DND-41 (cell line): ENCODE measurements around the gene FASTK.
A peak's percentile ranks its signal among the peaks of the same experiment; 100 is the strongest.

Source experiments
- ATAC-seq: fragments of 200-7000 bp; cut with Tn5 transposase; 3 replicates; pipeline ENCODE4 v1.9.1; 2021; ENCODE audit warnings: low read depth; ENCODE audit not compliant: insufficient read depth
- DNase-seq: peaks from one replicate; pipeline ENCODE4 v3.0.0-alpha.2; 2020
- H2AFZ ChIP-seq: 2 replicates; pipeline ENCODE4 v1.6.0; 2012; ENCODE audit warnings: low read depth, low read length
- H3K27ac ChIP-seq: 2 replicates; pipeline ENCODE4 v1.5.1; 2012; ENCODE audit warnings: low read length, inconsistent platforms
- H3K27me3 ChIP-seq: fragments of 200-600 bp; sonication (generic); 2 replicates; pipeline ENCODE4 v1.6.0; 2012; ENCODE audit warnings: low read length, mild to moderate bottlenecking, inconsistent platforms; ENCODE audit not compliant: insufficient read depth, poor library complexity
- H3K36me3 ChIP-seq: 2 replicates; pipeline ENCODE4 v1.5.1; 2012; ENCODE audit warnings: low read length, inconsistent platforms; ENCODE audit not compliant: insufficient read depth
- H3K4me1 ChIP-seq: 2 replicates; pipeline ENCODE4 v1.5.1; 2012; ENCODE audit warnings: mild to moderate bottlenecking, low read length; ENCODE audit not compliant: insufficient read depth
- H3K4me2 ChIP-seq: 2 replicates; pipeline ENCODE4 v1.6.0; 2012; ENCODE audit warnings: mild to moderate bottlenecking, moderate library complexity, low read length, inconsistent platforms; ENCODE audit not compliant: insufficient read depth
- H3K4me3 ChIP-seq, 2 experiments: fragments of 200-600 bp in 1 of 2; shearing (Covaris generic) in 1 of 2; 2 replicates each; pipeline ENCODE4 v1.5.1; 2012 to 2016; ENCODE audit warnings: inconsistent platforms in 2 of 2, low read length in 2 of 2, mild to moderate bottlenecking in 2 of 2, low read depth in 1 of 2, moderate library complexity in 1 of 2
- H3K79me2 ChIP-seq: 2 replicates; pipeline ENCODE4 v1.6.0; 2012; ENCODE audit warnings: low read length, inconsistent platforms; ENCODE audit not compliant: insufficient read depth
- H3K9ac ChIP-seq: 2 replicates; pipeline ENCODE4 v1.6.0; 2012; ENCODE audit warnings: low read depth, mild to moderate bottlenecking, inconsistent platforms, low read length, moderate library complexity
- H3K9me3 ChIP-seq: 2 replicates; pipeline ENCODE4 v1.5.1; 2012; ENCODE audit warnings: low read length, moderate library complexity, mild to moderate bottlenecking, inconsistent platforms; ENCODE audit not compliant: insufficient read depth, severe bottlenecking
- H4K20me1 ChIP-seq: 2 replicates; pipeline ENCODE4 v1.6.0; 2012; ENCODE audit warnings: low read length; ENCODE audit not compliant: insufficient read depth
- EZH2 ChIP-seq: IDR thresholded peaks from 3 replicates; pipeline ENCODE4 v1.6.1; 2012; ENCODE audit warnings: borderline replicate concordance, low read depth, mild to moderate bottlenecking, moderate library complexity, low read length, inconsistent platforms; ENCODE audit not compliant: severe bottlenecking
- TF ChIP-seq, protein P1 (sequence below): IDR thresholded peaks from 2 replicates; pipeline ENCODE4 v1.5.1; 2012; ENCODE audit warnings: borderline replicate concordance, low read length, moderate library complexity, mild to moderate bottlenecking; ENCODE audit not compliant: poor library complexity, severe bottlenecking; ENCODE audit errors: extremely low read depth

Gene FASTK

GRCh38 chr7:151095828-151096475, 15.3 kb upstream of the FASTK start:
- no peaks in the 10 kb centered on the region; the same call in 1 of the 2 replicates for H3K79me2 ChIP-seq
- no peaks in the 10 kb centered on the region for H3K4me1 ChIP-seq
- no peak for ATAC-seq
- DNase-seq = no peak
- H3K9me3 ChIP-seq = no peaks in the 10 kb centered on the region
- H3K4me2 ChIP-seq = no peak overlapping the region
- no peak overlapping the region for H3K9ac ChIP-seq
- no peak overlapping the region for H3K4me3 ChIP-seq
- H3K27ac ChIP-seq = no peak overlapping the region
- H2AFZ ChIP-seq = no peak overlapping the region
- H3K27me3 ChIP-seq = no peaks in the 10 kb centered on the region
- no peaks in the 10 kb centered on the region for H3K36me3 ChIP-seq
- peaks cover 14% of the 10 kb centered on the region; the same call in 1 of the 2 replicates for H4K20me1 ChIP-seq
- TF ChIP-seq, protein P1, sequence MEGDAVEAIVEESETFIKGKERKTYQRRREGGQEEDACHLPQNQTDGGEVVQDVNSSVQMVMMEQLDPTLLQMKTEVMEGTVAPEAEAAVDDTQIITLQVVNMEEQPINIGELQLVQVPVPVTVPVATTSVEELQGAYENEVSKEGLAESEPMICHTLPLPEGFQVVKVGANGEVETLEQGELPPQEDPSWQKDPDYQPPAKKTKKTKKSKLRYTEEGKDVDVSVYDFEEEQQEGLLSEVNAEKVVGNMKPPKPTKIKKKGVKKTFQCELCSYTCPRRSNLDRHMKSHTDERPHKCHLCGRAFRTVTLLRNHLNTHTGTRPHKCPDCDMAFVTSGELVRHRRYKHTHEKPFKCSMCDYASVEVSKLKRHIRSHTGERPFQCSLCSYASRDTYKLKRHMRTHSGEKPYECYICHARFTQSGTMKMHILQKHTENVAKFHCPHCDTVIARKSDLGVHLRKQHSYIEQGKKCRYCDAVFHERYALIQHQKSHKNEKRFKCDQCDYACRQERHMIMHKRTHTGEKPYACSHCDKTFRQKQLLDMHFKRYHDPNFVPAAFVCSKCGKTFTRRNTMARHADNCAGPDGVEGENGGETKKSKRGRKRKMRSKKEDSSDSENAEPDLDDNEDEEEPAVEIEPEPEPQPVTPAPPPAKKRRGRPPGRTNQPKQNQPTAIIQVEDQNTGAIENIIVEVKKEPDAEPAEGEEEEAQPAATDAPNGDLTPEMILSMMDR = no peak
- TF ChIP-seq EZH2 = no peak

- Histone ChIP-seq H3K79me2 (no peaks in the 10 kb centered on the region; the same call in 1 of the 2 replicates), H3K4me2 (no peak overlapping the region), H3K9ac (no peak overlapping the region), H3K27ac (no peak overlapping the region), H3K4me1 (no peaks in the 10 kb centered on the region), H4K20me1 (peaks cover 16% of the 10 kb centered on the region; the same call in 1 of the 2 replicates), H3K9me3 (no peaks in the 10 kb centered on the region), H3K27me3 (no peaks in the 10 kb centered on the region), H3K36me3 (no peaks in the 10 kb centered on the region), H3K4me3 (no peak overlapping the region), H2AFZ (no peak overlapping the region)
- no peak for ATAC-seq
- no peak for DNase-seq
- no peak for TF ChIP-seq EZH2
- TF ChIP-seq, protein P1 = peak; percentile 4
Observed at GRCh38 chr7:151095123-151095797, 14.7 kb upstream of the FASTK start.

DNA sequence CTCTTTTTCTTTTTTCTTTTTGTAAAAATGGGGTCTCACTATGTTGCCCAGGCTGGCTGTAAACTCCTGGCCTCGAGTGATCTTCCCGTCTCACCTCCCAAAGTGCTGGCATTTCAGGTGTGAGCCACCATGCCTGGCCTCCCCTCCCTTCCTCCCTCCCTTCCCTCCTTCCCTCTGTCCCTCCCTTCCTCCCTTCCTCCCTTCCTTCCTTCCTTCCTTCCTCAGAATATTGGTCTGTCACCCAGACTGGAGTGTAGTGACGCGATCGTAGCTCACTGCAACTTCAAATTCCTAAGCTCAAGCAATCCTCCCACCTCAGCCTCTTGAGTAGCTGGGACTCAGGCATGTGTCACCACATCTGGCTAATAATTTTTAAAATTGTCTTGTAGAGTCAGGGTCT, 14.1 kb upstream of the FASTK start:
- Histone ChIP-seq H3K79me2 (no peaks in the 10 kb centered on the region; the same call in 1 of the 2 replicates), H3K4me2 (no peak overlapping the region), H3K9me3 (no peaks in the 10 kb centered on the region), H3K36me3 (no peaks in the 10 kb centered on the region), H3K4me3 (no peak overlapping the region), H2AFZ (no peak overlapping the region), H4K20me1 (peaks cover 13% of the 10 kb centered on the region; the same call in 1 of the 2 replicates), H3K4me1 (no peaks in the 10 kb centered on the region), H3K27ac (no peak overlapping the region), H3K27me3 (no peaks in the 10 kb centered on the region), H3K9ac (no peak overlapping the region)
- ATAC-seq = no peak
- TF ChIP-seq, protein P1 = no peak
- TF ChIP-seq EZH2 = no peak
- DNase-seq = no peak
